GM20431 (cell line): ENCODE data around the gene ABCC9.

Experiments
- in situ Hi-C: fragments of 300-500 bp; cut with MseI, MboI; formaldehyde crosslinking; loops from one replicate; pipeline ENCODE4 v1.15.0; 2020; ENCODE audit warnings: low sequenced_read_pairs; ENCODE audit not compliant: unreplicated experiment

The ABCC9 gene

GRCh38 chr12:21884936-21885335, 56.3 kb downstream of the ABCC9 start:
- in situ Hi-C loops = no loop called here

- in situ Hi-C loops = no loop called here
These were observed 58.6 kb downstream of the ABCC9 start for GRCh38 chr12:21882635-21883034.

GRCh38 chr12:21881965-21882364, 59.3 kb downstream of the ABCC9 start:
- in situ Hi-C loops = no loop called here

- in situ Hi-C loops = no loop called here
These were observed 61.9 kb downstream of the ABCC9 start for GRCh38 chr12:21879312-21879711.

GRCh38 chr12:21877293-21877982, 63.8 kb downstream of the ABCC9 start:
- in situ Hi-C loops = no loop called here

GRCh38 chr12:21865846-21866245, 75.4 kb downstream of the ABCC9 start:
- in situ Hi-C loops = no loop called here

GRCh38 chr12:21860534-21860933, 80.7 kb downstream of the ABCC9 start:
- in situ Hi-C loops = no loop called here

GRCh38 chr12:21860128-21860527, 81.1 kb downstream of the ABCC9 start:
- in situ Hi-C loops = no loop called here

GRCh38 chr12:21852251-21852650, 89.0 kb downstream of the ABCC9 start:
- in situ Hi-C loops = no loop called here

GRCh38 chr12:21851151-21851550, 90.1 kb downstream of the ABCC9 start:
- in situ Hi-C loops = no loop called here

- in situ Hi-C loops = no loop called here
These were observed 90.8 kb downstream of the ABCC9 start for GRCh38 chr12:21850419-21850818.

GRCh38 chr12:21849878-21850277, 91.3 kb downstream of the ABCC9 start:
- in situ Hi-C loops = no loop called here

- in situ Hi-C loops = no loop called here
These were observed 93.0 kb downstream of the ABCC9 start for GRCh38 chr12:21848192-21848591.

GRCh38 chr12:21843795-21844194, 97.4 kb downstream of the ABCC9 start:
- in situ Hi-C loops = no loop called here

- in situ Hi-C loops = no loop called here
These were observed 101.5 kb downstream of the ABCC9 start for GRCh38 chr12:21839776-21840175.

- in situ Hi-C loops = no loop called here
These were observed 103.4 kb downstream of the ABCC9 start for GRCh38 chr12:21837847-21838246.

GRCh38 chr12:21831791-21832344, 109.4 kb downstream of the ABCC9 start:
- in situ Hi-C loops = no loop called here

- in situ Hi-C loops = no loop called here
These were observed 112.4 kb downstream of the ABCC9 start for GRCh38 chr12:21828779-21829178.

- in situ Hi-C loops = no loop called here
These were observed 113.0 kb downstream of the ABCC9 start for GRCh38 chr12:21828136-21828775.

GRCh38 chr12:21827083-21827482, 114.1 kb downstream of the ABCC9 start:
- in situ Hi-C loops = no loop called here

GRCh38 chr12:21826618-21826910, 114.7 kb downstream of the ABCC9 start:
- in situ Hi-C loops = no loop called here
